CD4-positive, alpha-beta T cell treated with Interleukin-1 beta for 1 hour (primary cell): ENCODE data around the gene TMEM158.

Source experiments
- DNase-seq, 2 donors: peaks; one replicate each; pipeline ENCODE4 v3.0.0-alpha.2; 2020 to 2022

The TMEM158 gene

DNA sequence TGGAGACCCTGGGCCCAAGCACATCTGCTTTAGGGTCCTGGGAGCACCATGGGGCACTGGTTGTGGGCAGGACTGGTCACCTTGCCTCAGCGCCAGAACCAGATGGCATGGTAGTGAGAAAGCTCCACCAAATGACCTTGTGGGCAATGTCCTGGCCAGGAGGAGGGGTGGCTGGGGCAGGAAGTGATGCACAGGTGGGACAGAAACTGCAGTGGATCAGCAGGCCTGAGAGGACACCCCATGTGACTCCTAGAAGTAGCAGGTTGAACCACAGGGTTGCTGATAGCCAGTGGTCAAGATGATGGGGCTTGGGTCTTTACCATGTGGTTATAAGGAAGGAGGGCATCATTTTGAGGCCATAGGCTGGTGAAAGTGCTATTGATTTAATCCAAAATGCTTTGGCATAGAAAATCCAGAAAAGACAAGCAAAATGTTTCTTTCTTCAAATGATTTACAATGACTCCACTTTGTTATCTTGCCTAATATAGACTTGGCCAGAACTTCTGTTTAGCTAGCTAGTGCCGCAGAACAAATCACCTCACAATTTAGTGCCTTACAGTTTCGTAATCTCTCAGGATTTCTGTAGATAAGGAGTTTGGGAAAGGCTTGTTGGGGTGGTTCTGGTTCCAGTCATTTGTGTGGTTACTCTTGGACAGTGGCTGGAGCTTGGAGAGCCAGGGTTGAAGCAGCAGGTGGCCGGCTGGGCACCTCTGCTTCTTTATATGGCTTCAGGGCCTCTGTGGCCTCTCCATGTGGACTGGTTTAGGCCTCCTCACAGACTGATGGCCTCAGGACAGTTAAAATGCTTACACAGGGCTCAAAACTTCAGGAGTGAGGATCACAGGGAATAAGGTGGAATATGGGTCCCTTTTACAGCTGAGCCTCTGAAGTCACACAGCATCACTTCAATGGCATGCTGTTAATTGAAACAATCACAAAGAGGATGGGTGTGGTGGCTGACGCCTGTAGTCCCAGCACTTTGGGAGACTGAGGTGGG lies 27.5 kb downstream of the TMEM158 start:
- DNase-seq = no peak

DNA sequence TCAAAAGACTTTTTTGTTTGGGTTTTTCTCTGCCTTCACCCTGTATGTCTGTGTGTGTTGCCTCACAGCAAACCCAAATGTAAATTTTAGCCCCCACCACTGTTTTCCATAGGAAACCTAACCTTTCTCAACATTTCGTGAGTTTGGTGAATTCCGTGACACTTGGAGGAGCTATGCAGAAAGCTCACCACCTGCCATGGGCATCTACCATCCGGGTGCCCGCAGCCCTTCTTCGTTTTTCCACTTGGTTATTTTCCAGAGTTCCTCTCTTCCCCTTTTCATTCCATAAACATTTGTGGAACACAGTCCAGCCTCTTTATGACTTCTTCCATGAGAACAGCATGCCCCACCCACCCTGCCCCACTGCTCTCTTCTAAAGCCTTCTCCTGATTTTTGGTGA lies 31.3 kb downstream of the TMEM158 start:
- DNase-seq = no peak

DNA sequence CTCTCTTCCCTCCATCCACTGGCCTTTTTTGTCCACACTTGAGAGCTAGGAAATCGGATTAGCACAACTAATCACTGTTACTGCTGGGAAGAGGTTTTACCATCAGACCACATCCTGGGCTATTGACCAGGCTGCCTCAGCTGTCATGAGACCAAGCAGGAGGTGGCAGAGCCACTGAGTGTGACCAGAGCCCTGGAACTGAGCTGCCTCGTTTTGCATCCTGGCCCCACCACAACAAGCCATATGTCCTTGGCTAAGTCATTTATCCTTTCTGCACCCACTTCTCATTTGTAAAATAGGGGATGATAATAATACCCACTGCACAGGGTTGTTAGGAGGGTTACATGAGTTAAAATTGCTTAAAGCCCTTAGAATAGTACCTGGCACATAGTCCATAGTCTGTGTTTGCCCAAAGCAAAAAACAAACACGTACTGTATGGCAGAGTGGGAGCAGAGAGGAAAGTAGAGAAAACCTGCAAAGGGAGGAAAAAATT lies 34.1 kb downstream of the TMEM158 start:
- no peak for DNase-seq

DNA sequence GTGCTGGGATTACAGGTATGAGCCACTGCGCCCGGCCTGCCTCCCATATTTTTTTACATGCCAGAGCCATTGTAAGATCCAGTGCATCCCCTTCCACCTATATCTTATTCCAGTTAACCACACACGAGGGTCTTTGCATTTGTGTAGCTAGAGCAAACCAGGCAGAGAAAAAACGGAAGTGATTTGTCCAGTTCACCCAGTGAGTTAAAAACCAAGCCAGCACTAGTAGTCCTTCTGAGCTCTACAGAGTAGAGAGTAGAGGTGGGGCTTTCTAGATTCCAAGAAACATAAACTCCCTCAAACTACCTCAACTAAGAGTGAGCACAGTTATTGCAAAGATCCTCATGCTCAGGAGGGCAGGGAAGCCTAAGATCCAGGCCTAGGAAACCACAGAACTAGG lies 34.7 kb downstream of the TMEM158 start:
- no peak for DNase-seq

DNA sequence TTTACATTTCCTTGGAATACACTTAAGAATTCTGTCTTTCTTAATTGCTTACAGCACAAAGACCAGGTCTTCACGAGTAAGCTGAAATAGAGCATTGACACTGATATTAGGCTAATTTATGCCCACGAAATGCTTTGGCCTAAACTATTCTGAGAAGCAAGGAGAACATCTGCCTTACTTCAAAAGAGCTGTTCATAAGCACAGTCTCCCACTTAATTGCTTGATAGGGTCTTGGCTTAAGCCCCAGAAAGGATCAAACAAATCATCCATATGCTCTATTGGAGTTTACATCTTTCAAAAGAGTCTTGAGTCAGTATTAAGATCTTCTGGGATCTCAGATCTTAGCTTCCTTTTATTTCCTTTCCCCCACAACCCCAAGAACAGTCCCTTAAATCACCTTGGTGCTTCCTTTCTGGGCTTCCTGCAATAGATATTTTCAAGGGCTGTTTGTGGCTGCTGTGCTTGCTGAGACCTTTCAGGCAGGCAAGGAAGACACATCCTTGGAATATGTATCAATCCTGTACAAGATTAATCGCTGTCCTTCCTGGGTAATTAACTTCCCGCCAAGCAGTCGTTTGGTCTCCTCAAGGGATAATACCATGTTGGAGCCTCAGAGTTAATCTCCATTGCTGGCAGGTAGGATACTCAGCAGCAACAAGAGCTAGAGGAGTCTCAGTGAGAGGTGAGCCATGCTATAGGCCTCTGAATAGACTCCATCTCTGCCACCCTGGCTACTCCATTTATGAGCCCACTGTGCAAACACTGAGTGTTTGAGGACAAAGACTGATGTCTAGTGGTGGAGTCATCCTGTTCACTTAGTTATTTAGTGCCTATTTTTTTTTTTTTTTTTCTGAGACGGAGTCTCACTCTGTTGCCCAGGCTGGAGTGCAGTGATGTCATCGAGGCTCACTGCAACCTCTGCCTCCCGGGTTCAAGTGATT lies 37.1 kb downstream of the TMEM158 start:
- DNase-seq = no peak

DNA sequence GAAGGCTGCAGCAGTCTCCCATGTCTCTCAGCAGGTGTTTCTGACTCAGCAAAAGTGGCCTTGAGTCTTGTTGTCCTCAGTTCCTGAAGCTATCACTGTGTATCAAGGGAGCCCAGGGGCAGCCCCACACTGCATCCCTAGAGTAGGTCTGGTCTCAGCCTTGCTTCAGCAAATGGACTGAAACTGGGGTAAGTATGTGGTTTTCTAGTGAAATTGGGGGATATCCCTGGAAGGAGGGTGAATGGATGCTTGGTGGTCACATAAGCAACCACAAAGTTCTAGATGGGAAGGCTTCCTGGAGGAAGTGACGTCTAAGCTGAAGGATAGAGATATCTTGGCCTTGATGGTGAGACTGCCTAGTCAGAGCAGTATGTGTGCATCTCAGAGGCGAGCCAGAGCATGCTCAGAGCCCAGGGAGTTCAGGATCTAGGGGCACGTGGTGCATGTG lies 38.4 kb downstream of the TMEM158 start:
- DNase-seq = no peak

DNA sequence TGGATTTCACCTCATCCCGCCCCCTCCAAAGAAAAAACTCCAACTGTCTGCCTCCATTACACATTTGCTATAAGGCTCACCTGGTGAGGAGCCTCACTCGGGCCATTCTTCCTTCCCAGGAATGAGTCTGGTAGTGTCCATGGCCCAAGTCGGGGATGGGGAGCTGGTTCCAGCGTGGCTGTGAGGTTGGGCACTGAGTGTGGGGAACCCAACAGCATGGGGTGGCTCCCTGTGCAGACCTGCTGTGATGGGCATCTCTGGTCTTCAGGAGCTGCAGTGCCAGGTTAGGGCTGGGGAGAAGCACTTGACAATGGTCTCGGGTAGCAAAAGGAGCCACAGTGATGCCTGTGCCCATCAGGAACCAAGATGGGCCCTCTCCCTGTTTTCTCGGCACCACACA lies 39.2 kb downstream of the TMEM158 start:
- no peak for DNase-seq

DNA sequence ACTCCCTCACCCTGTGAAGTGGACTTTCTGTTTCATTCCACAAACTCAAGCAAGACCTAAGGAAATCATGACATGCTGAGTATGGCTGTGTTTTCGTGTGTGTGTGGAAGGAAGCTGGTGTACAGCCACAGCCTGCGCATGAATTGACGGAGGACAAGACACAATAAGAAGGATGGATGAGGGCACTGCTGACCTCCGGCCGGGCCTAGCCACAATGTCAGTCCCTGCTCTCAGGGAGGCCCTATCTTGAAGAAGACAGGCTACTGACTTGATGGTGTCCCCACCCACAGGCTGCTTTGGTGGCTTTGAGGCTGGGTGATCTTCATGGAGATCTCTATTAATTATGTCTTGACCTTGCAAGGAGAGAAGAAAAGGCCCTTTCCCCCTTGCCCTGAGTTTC lies 40.6 kb downstream of the TMEM158 start:
- DNase-seq = no peak

DNA sequence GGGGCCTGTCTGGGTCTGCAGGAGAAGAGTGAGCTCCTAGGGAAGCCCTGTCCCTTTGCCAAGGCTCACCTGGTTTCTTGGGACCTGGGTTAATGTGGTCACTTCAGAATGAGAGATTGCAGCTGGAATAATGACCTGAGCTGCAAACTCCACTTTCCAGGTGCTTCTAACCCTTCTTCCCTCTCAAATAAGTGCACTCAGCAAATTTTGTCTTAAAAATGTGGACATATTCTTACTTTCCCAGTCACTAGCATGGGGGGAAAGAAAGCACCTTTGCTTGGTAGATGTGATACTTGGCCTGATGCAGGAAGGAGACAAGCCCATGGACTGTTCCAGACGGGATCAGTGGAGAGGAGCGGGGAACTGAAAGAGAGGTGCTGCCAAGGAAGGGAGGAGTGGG lies 41.0 kb downstream of the TMEM158 start:
- DNase-seq = no peak

DNA sequence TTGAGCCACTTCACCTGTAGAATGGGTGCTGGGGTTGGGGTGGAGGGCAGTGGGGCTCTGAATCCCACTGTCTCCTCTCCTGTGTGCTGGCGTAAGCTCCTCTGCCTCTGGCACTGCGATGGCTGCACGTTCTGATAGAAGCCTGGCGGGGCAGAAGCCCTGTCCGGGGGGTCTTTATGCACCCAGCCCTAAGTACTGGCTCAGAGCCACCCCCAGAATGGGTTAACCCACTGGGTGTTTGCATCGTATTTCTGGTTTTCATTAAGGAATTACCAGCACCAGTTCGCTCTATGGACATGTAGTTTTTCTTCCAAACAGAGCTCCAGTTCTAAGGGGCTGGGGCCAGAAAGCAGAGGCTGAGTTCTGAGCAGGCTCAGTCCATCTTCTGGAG lies 42.2 kb downstream of the TMEM158 start:
- no peak for DNase-seq

DNA sequence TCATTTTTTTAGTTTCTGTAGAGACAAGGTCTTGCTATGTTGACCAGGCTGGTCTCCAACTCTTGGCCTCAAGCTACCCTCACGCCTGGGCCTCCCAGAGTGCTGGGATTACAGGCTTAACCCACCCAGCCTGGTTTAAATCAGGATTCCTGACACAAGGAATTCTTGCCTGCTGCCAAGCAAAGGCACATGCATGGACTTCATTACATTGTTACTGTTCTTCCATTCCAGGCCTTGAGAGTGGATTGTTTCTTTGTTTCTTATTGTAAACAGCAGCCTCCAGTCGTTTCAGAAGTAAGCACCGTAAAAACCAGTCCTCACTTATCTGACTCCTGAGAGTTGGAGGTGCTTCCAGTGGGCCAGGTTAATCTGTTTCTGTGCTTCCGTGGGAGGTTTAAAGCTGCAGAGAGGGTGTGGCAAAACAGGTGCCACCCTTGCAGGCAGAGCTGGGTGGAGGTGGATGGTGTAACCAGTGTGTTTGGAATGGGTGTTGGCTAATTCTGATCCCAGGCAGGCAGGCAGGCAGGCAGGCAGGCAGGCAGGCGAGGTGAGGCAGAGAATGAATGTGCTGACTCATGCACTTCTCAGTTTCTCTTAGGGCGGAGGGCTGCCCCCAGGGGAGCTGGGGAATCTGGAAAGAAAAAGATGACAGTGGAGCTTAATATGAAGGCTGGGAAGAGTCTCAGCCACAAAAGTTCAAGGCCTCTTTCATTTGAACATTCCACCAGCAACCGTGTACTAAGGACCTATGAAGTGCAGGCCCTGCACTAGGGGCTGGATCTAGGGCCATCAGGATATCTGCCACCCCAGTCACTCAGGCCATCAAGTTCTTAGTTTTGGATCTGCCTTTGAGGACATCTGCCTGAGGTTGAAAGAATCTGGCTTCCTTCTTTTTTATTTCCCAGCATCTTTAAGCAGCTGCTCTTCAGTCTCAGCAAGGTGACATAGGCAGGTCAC lies 42.9 kb downstream of the TMEM158 start:
- no peak for DNase-seq

DNA sequence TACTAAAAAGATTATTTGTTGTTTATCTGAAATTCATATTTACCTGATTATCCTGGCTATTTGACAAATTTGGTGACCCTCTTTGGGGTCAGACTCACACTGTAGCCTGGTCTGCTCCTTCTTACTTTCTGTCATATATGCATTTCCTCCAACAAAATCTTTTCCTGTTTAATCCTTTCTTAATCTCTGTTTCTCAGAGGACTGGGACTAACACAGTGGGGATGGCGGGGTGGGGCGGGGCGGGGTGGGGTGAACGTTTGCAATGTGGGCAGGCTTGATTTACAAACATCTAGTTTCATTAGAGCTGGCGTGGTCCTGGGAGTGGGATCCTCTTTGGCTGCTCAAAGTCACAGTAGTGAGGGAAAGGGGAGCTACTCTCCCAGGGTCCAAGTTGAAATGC lies 44.6 kb downstream of the TMEM158 start:
- DNase-seq = no peak

DNA sequence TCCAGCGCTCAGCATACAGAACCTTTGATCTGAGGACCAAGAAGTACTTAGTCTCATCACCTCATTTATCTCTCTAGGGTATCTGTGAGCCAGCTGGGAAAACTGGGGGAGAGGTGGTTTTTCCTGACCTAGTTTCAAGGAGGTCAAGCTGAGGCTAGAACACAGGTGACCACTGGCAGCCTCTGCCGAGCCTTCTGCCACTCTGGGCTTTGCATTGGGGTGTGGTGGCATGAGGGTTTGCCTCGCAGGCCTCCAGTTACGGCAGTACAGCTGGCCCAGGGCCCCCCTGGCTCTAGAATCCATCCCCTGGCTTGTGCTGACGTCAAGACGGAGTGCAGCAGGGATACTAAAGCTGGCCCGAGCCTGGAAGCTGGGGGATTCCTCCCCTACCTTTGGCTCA lies 45.2 kb downstream of the TMEM158 start:
- DNase-seq = no peak

DNA sequence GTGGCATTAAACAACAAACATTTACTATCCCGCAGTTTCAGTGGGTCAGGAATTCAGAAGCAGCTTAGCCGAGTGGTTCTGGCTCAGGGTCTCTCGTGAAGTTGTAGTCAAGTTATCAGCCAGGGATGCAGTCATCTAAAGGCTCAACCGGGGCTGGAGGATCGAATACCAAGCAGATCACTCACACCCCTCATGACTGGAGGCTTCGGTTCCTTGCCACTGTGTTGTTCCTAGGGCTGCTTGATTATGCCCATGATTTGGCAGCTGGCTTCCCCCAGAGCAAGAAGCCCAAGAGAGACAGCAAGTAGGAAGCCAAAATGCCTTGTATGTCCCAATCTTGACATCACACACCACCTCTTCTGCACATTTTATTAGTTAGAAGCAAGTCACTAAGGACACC lies 46.0 kb downstream of the TMEM158 start:
- DNase-seq = no peak

DNA sequence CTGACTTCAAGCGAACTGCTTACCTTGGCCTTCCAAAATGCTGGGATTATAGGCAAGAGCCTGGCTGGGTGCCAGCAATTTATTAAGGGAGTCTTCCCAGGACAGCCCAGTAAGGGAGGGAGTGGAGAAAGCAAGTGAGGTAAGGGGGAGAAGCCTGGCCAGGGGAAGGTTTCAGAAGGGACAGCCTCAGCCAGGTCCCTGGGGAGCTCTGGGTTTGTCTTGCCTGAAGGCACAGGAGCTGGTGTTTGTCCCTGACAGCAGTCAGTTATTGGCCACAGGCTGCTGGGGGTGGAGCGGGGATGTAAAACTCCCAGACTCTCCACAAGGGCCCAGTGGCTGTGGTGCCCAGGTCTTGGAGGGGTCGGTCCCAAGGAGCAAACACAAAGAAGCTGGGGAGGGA lies 46.9 kb downstream of the TMEM158 start:
- no peak for DNase-seq

DNA sequence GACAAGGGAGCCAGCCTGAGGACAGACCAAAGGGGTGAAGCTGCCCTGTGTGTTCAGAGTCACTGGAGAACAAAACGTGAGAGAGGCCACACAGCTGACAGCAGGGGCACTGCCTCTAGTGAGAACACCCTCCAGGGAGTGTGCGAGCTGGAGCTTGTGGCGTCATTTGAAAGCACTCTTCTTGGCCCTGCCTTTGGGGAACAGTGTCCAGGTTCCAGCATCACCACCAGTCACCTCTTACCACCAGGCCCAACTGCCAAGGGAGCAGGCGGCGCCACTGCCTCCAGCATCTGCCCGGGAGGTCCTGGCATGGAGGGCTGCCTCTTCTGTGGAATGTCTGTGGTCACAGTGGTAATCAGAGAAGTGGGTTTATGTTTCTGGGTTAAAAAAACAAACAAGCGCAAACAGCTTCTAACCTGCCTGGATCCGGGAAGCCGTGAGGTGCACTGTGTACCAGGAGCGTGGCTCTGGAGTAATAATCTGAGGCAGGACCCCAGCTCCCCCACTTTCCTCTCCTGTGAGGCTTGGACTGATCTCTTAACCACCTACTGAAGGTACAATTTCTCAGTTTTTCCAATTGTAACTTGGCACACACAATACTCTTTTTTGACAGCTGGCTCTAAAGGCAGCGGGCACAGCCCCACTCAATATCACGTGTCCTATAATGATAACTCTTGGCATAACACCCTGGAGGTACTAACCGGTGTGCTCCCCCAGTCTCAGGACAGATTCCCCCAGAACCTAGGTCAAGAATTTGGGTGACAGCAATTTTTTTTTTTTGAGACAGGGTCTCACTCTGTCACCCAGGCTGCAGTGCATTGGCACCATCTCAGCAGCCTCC lies 47.7 kb downstream of the TMEM158 start:
- no peak for DNase-seq

DNA sequence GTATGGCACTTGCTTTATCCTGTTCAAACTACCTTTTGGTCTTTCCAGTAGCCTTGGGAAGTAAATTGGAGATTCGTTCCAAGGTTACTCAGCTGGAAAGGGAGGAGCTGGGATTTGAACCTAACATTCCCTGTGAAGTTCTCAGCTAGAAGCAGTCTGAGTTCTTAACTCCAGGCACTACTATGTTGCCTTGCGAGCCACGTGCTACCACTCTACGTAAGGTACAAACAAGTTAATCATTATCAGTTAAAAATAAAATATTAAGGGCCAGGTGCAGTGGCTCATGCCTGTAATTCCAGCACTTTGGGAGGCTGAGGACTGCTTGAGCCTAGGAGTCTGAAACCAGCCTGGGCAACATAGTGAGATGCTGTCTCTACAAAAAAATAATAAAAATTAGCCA lies 49.2 kb downstream of the TMEM158 start:
- no peak for DNase-seq
